ENCODE results near the gene HELZ. TPM values are rescaled to one million over a fixed set of nuclear protein-coding genes. Genes with fewer than 3 reads are reported as not detected.
A peak's percentile ranks its signal among the peaks of the same experiment; 100 is the strongest.

HELZ gene
- total and polyA plus RNA-seq, 2 experiments from 2014 or later = 27.6 to 31.7 TPM

GRCh38 chr17:67285360-67285759 lies 40.4 kb upstream of the HELZ start:
- DNase-seq (ENCODE audit: low read depth in 1 of 2, low spot score in 1 of 2) = no peak
- Histone ChIP-seq H3K4me3 (no peak overlapping the region), H3K9me3 (ENCODE audit: low read depth) (no peaks in the 10 kb centered on the region), H3K27me3 (no peaks in the 10 kb centered on the region), H3K36me3 (no peaks in the 10 kb centered on the region), H3K4me1 (ENCODE audit: low read depth) (no peaks in the 10 kb centered on the region), H3K27ac (no peak overlapping the region)
- TF ChIP-seq CTCF (IDR thresholded peaks at IDR 0.05; ENCODE audit: low read depth, low read length) = no peak

GRCh38 chr17:67283731-67284516 lies 38.9 kb upstream of the HELZ start:
- Histone ChIP-seq H3K27me3 (no peaks in the 10 kb centered on the region), H3K4me3 (no peak overlapping the region), H3K4me1 (ENCODE audit: low read depth) (no peaks in the 10 kb centered on the region), H3K9me3 (ENCODE audit: low read depth) (no peaks in the 10 kb centered on the region), H3K27ac (no peak overlapping the region), H3K36me3 (no peaks in the 10 kb centered on the region)
- DNase-seq (ENCODE audit: low read depth in 1 of 2, low spot score in 1 of 2) = no peak
- no peak for TF ChIP-seq CTCF (IDR thresholded peaks at IDR 0.05; ENCODE audit: low read depth, low read length)

GRCh38 chr17:67281743-67282142 lies 36.7 kb upstream of the HELZ start:
- no peak for DNase-seq (ENCODE audit: low read depth in 1 of 2, low spot score in 1 of 2)
- H3K9me3 ChIP-seq (ENCODE audit: low read depth) = no peaks in the 10 kb centered on the region
- no peaks in the 10 kb centered on the region for H3K36me3 ChIP-seq
- H3K4me1 ChIP-seq (ENCODE audit: low read depth) = no peaks in the 10 kb centered on the region
- H3K27ac ChIP-seq = no peak overlapping the region
- H3K4me3 ChIP-seq = no peak overlapping the region
- TF ChIP-seq CTCF (IDR thresholded peaks at IDR 0.05; ENCODE audit: low read depth, low read length) = no peak
- H3K27me3 ChIP-seq = no peaks in the 10 kb centered on the region

- Histone ChIP-seq H3K27me3 (no peaks in the 10 kb centered on the region), H3K27ac (no peak overlapping the region), H3K9me3 (ENCODE audit: low read depth) (no peaks in the 10 kb centered on the region), H3K36me3 (no peaks in the 10 kb centered on the region), H3K4me3 (no peak overlapping the region), H3K4me1 (ENCODE audit: low read depth) (no peaks in the 10 kb centered on the region)
- TF ChIP-seq CTCF (IDR thresholded peaks at IDR 0.05; ENCODE audit: low read depth, low read length) = no peak
- DNase-seq (ENCODE audit: low read depth in 1 of 2, low spot score in 1 of 2) = no peak
Measured at GRCh38 chr17:67281053-67281452, 36.1 kb upstream of the HELZ start.

- H3K27ac ChIP-seq = no peak overlapping the region
Measured at GRCh38 chr17:67280279-67280678, 35.3 kb upstream of the HELZ start.

More at GRCh38 chr17:67280279-67280678, 35.3 kb upstream of the HELZ start:
- no peaks in the 10 kb centered on the region for H3K27me3 ChIP-seq
- no peaks in the 10 kb centered on the region for H3K9me3 ChIP-seq (ENCODE audit: low read depth)
- no peaks in the 10 kb centered on the region for H3K36me3 ChIP-seq
- peak in 1 of 2 donors; percentile 58 for DNase-seq (ENCODE audit: low read depth in 1 of 2, low spot score in 1 of 2)
- no peak for TF ChIP-seq CTCF (IDR thresholded peaks at IDR 0.05; ENCODE audit: low read depth, low read length)
- no peaks in the 10 kb centered on the region for H3K4me1 ChIP-seq (ENCODE audit: low read depth)
- no peak overlapping the region for H3K4me3 ChIP-seq
